ENCODE measurements around the gene VAMP8. TPM values are rescaled to one million over a fixed set of nuclear protein-coding genes. Genes with fewer than 3 reads are reported as not detected.

VAMP8 gene
- total and polyA plus RNA-seq, 10 of the 15 experiments (the other 5 are each of a cell fraction or from before 2014, with no cell fraction given): 93.6 to 744 (median 217) TPM

- no peak for TF ChIP-seq ATF3 (IDR thresholded peaks at IDR 0.05; ENCODE audit: borderline replicate concordance, extremely low read depth, low read depth, low read length)
- TF ChIP-seq ZNF207 (IDR thresholded peaks at IDR 0.05; ENCODE audit: borderline replicate concordance): 0 out of 2 replicates have a peak, but pooled peaks have one; percentile 28
- TF ChIP-seq RAD21 (IDR thresholded peaks at IDR 0.05; ENCODE audit: insufficient read depth, low read depth, low read length): no peak
- no peak for TF ChIP-seq DPF2 (IDR thresholded peaks at IDR 0.05)
- no peak for TF ChIP-seq SMARCA5 (IDR thresholded peaks at IDR 0.05)
- TF ChIP-seq MTA2 (IDR thresholded peaks at IDR 0.05; ENCODE audit: low read depth): no peak
- no peak for TF ChIP-seq EZH2 (IDR thresholded peaks at IDR 0.05; ENCODE audit: borderline replicate concordance, control insufficient read depth, low read depth, low read length)
- TF ChIP-seq NFYA (IDR thresholded peaks at IDR 0.05; ENCODE audit: borderline replicate concordance, low read depth, low read length): peak; percentile 23; the same call in 1 of the 2 replicates
- no peak for TF ChIP-seq TCF12 (IDR thresholded peaks at IDR 0.05; ENCODE audit: low read depth, low read length)
- TF ChIP-seq POU2F2 (IDR thresholded peaks at IDR 0.05; ENCODE audit: borderline replicate concordance, low read depth, low read length): no peak; the same call in 2 of the 3 replicates
- 0 out of 2 replicates have a peak, but pooled peaks have one; percentile 35 for TF ChIP-seq CREM (IDR thresholded peaks at IDR 0.05; ENCODE audit: low read depth)
- TF ChIP-seq CBX5 (IDR thresholded peaks at IDR 0.05; ENCODE audit: low read depth): no peak
- TF ChIP-seq NFIC (IDR thresholded peaks at IDR 0.05; ENCODE audit: low read depth, low read length): no peak
- no peak for TF ChIP-seq BCL11A (IDR thresholded peaks at IDR 0.05; ENCODE audit: low read depth, low read length)
- peak; percentile 95 for TF ChIP-seq RAD51 (IDR thresholded peaks at IDR 0.05)
- no peak for TF ChIP-seq NR2C2 (IDR thresholded peaks at IDR 0.05; ENCODE audit: borderline replicate concordance, control insufficient read depth, insufficient read length, low read depth)
- TF ChIP-seq GATAD2B (conservative IDR thresholded peaks at IDR 0.05; ENCODE audit: low read depth): no peak; the same call in none of the 2 replicates
- no peak; the same call in 1 of the 2 replicates for TF ChIP-seq FOXK2 (IDR thresholded peaks at IDR 0.05)
- TF ChIP-seq, protein P1, sequence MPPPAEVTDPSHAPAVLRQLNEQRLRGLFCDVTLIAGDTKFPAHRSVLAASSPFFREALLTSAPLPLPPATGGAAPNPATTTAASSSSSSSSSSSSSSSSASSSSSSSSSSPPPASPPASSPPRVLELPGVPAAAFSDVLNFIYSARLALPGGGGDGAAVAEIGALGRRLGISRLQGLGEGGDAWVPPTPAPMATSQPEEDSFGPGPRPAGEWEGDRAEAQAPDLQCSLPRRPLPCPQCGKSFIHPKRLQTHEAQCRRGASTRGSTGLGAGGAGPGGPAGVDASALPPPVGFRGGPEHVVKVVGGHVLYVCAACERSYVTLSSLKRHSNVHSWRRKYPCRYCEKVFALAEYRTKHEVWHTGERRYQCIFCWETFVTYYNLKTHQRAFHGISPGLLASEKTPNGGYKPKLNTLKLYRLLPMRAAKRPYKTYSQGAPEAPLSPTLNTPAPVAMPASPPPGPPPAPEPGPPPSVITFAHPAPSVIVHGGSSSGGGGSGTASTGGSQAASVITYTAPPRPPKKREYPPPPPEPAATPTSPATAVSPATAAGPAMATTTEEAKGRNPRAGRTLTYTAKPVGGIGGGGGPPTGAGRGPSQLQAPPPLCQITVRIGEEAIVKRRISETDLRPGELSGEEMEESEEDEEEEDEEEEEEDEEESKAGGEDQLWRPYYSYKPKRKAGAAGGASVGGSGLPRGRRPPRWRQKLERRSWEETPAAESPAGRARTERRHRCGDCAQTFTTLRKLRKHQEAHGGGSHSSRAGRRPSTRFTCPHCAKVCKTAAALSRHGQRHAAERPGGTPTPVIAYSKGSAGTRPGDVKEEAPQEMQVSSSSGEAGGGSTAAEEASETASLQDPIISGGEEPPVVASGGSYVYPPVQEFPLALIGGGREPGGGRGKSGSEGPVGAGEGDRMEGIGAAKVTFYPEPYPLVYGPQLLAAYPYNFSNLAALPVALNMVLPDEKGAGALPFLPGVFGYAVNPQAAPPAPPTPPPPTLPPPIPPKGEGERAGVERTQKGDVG (CRISPR knock-in tag; IDR thresholded peaks at IDR 0.05): no peak
- no peak for TF ChIP-seq BMI1 (IDR thresholded peaks at IDR 0.05; ENCODE audit: borderline replicate concordance)
- TF ChIP-seq MEF2B (IDR thresholded peaks at IDR 0.05; ENCODE audit: partially characterized antibody, poor library complexity, severe bottlenecking): no peak
- TF ChIP-seq, protein P2, sequence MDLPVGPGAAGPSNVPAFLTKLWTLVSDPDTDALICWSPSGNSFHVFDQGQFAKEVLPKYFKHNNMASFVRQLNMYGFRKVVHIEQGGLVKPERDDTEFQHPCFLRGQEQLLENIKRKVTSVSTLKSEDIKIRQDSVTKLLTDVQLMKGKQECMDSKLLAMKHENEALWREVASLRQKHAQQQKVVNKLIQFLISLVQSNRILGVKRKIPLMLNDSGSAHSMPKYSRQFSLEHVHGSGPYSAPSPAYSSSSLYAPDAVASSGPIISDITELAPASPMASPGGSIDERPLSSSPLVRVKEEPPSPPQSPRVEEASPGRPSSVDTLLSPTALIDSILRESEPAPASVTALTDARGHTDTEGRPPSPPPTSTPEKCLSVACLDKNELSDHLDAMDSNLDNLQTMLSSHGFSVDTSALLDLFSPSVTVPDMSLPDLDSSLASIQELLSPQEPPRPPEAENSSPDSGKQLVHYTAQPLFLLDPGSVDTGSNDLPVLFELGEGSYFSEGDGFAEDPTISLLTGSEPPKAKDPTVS (IDR thresholded peaks at IDR 0.05; ENCODE audit: low read depth, low read length): no peak
- no peak for TF ChIP-seq ZSCAN29 (IDR thresholded peaks at IDR 0.05)
- no peak for TF ChIP-seq MYB (IDR thresholded peaks at IDR 0.05; ENCODE audit: borderline replicate concordance, low read depth, low read length)
- peak; percentile 94 for TF ChIP-seq POLR2AphosphoS5 (IDR thresholded peaks at IDR 0.05; ENCODE audit: low read length)
- TF ChIP-seq, protein P3, sequence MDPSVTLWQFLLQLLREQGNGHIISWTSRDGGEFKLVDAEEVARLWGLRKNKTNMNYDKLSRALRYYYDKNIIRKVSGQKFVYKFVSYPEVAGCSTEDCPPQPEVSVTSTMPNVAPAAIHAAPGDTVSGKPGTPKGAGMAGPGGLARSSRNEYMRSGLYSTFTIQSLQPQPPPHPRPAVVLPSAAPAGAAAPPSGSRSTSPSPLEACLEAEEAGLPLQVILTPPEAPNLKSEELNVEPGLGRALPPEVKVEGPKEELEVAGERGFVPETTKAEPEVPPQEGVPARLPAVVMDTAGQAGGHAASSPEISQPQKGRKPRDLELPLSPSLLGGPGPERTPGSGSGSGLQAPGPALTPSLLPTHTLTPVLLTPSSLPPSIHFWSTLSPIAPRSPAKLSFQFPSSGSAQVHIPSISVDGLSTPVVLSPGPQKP (IDR thresholded peaks at IDR 0.05; ENCODE audit: low read depth, low read length): peak; percentile 63
These were observed 18.1 kb downstream of the VAMP8 start, which contains the start of gene RNF181 (continued) for GRCh38 chr2:85595301-85596025.

Data from GM12878 (cell line).